HepG2 (cell line): ENCODE results near the gene PRKCE.

Experiments
- JUN ChIP-seq: sonication (generic); formaldehyde crosslinking; IDR thresholded peaks from 2 replicates; pipeline ENCODE4 v1.4.0; 2020; ENCODE audit warnings: mild to moderate bottlenecking, missing genetic modification reagents
- NR2F1 ChIP-seq, 2 experiments: fragments of 450-650 bp in 1 of 2; formaldehyde crosslinking in 1 of 2; IDR thresholded peaks; 2 replicates each; pipeline versions ENCODE4 v1.5.0 to v1.6.1; 2016 to 2020; ENCODE audit warnings: mild to moderate bottlenecking in 1 of 2, missing compliant biosample characterization in 1 of 2, missing genetic modification reagents in 1 of 2, moderate library complexity in 1 of 2
- POLR2AphosphoS5 ChIP-seq: IDR thresholded peaks from 2 replicates; pipeline ENCODE4 v1.6.1; 2012; ENCODE audit warnings: low read depth, low read length
- PRMT3 ChIP-seq: sonication (generic); formaldehyde crosslinking; IDR thresholded peaks from 2 replicates; pipeline ENCODE4 v1.8.1; 2022; ENCODE audit warnings: low read depth, mild to moderate bottlenecking, moderate library complexity, missing genetic modification reagents, borderline replicate concordance
- RELA ChIP-seq: sonication (generic); formaldehyde crosslinking; IDR thresholded peaks from 2 replicates; pipeline ENCODE4 v1.4.0; 2020; ENCODE audit warnings: missing genetic modification reagents
- SP1 ChIP-seq, 2 experiments: fragments of 450-650 bp in 1 of 2; sonication (generic) in 1 of 2; formaldehyde crosslinking in 1 of 2; IDR thresholded peaks; 2 replicates each; pipeline versions ENCODE4 v1.4.0 to v1.6.1; 2016 to 2020; ENCODE audit warnings: missing genetic modification reagents in 1 of 2
- SUZ12 ChIP-seq: fragments of 150-350 bp; IDR thresholded peaks from 2 replicates; pipeline ENCODE4 v1.6.1; 2014; ENCODE audit warnings: low read depth, low read length
- TCF12 ChIP-seq, 2 experiments: fragments of 450-650 bp in 1 of 2; sonication (generic) in 1 of 2; formaldehyde crosslinking in 1 of 2; IDR thresholded peaks; 2 replicates each; pipeline versions ENCODE4 v1.6.1 to v1.8.0; 2017 to 2022; ENCODE audit warnings: antibody characterized with exemption in 1 of 2, mild to moderate bottlenecking in 1 of 2, missing genetic modification reagents in 1 of 2, moderate library complexity in 1 of 2
- ZFX ChIP-seq: sonication (generic); formaldehyde crosslinking; IDR thresholded peaks from 2 replicates; pipeline ENCODE4 v1.4.0; 2020; ENCODE audit warnings: mild to moderate bottlenecking, low read depth, missing genetic modification reagents, moderate library complexity
- TF ChIP-seq, protein P1 (sequence below): sonication (generic); formaldehyde crosslinking; IDR thresholded peaks from 2 replicates; pipeline ENCODE4 v1.5.0; 2020; ENCODE audit warnings: mild to moderate bottlenecking, missing genetic modification reagents, moderate library complexity
- TF ChIP-seq, protein P2 (sequence below): sonication (generic); formaldehyde crosslinking; IDR thresholded peaks from 2 replicates; pipeline ENCODE4 v1.5.1; 2020; ENCODE audit warnings: mild to moderate bottlenecking, missing genetic modification reagents, moderate library complexity

DNA sequence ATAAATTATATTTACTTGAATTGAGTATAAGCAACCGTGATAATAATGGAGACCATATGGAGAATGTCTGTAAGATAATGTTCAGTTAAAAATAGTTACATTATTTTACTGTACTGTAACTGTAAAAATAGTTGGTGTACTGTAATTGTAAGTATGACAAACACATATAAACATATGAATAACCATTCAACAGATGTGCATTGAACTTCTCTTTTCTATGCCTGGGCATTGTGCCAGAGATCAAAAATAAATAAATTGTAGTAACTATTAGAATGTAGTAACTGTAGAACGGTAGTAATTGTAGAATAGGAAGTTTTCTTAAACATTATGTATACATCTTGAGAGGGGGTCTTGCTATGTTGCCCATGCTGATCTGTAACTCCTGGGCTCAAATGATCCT is 358.3 kb downstream of the PRKCE start:
- TF ChIP-seq PRMT3 (CRISPR knock-in tag) (no peak), ZFX (no peak), SUZ12 (no peak), NR2F1 (CRISPR knock-in tag; IDR thresholded peaks at IDR 0.05) (no peak), POLR2AphosphoS5 (no peak), RELA (CRISPR knock-in tag) (no peak), SP1 (IDR thresholded peaks at IDR 0.05) (no peak), SP1 (CRISPR knock-in tag; IDR thresholded peaks at IDR 0.05) (no peak), JUN (no peak), TCF12 (IDR thresholded peaks at IDR 0.05) (no peak), TCF12 (CRISPR knock-in tag; IDR thresholded peaks at IDR 0.05) (no peak)
- TF ChIP-seq, protein P1, sequence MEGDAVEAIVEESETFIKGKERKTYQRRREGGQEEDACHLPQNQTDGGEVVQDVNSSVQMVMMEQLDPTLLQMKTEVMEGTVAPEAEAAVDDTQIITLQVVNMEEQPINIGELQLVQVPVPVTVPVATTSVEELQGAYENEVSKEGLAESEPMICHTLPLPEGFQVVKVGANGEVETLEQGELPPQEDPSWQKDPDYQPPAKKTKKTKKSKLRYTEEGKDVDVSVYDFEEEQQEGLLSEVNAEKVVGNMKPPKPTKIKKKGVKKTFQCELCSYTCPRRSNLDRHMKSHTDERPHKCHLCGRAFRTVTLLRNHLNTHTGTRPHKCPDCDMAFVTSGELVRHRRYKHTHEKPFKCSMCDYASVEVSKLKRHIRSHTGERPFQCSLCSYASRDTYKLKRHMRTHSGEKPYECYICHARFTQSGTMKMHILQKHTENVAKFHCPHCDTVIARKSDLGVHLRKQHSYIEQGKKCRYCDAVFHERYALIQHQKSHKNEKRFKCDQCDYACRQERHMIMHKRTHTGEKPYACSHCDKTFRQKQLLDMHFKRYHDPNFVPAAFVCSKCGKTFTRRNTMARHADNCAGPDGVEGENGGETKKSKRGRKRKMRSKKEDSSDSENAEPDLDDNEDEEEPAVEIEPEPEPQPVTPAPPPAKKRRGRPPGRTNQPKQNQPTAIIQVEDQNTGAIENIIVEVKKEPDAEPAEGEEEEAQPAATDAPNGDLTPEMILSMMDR (CRISPR knock-in tag) = no peak
- TF ChIP-seq, protein P2, sequence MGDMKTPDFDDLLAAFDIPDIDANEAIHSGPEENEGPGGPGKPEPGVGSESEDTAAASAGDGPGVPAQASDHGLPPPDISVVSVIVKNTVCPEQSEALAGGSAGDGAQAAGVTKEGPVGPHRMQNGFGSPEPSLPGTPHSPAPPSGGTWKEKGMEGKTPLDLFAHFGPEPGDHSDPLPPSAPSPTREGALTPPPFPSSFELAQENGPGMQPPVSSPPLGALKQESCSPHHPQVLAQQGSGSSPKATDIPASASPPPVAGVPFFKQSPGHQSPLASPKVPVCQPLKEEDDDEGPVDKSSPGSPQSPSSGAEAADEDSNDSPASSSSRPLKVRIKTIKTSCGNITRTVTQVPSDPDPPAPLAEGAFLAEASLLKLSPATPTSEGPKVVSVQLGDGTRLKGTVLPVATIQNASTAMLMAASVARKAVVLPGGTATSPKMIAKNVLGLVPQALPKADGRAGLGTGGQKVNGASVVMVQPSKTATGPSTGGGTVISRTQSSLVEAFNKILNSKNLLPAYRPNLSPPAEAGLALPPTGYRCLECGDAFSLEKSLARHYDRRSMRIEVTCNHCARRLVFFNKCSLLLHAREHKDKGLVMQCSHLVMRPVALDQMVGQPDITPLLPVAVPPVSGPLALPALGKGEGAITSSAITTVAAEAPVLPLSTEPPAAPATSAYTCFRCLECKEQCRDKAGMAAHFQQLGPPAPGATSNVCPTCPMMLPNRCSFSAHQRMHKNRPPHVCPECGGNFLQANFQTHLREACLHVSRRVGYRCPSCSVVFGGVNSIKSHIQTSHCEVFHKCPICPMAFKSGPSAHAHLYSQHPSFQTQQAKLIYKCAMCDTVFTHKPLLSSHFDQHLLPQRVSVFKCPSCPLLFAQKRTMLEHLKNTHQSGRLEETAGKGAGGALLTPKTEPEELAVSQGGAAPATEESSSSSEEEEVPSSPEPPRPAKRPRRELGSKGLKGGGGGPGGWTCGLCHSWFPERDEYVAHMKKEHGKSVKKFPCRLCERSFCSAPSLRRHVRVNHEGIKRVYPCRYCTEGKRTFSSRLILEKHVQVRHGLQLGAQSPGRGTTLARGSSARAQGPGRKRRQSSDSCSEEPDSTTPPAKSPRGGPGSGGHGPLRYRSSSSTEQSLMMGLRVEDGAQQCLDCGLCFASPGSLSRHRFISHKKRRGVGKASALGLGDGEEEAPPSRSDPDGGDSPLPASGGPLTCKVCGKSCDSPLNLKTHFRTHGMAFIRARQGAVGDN (CRISPR knock-in tag) = no peak
